ENCODE results near the gene SNAPIN. TPM values are rescaled to one million over a fixed set of nuclear protein-coding genes. Genes with fewer than 3 reads are reported as not detected.
A peak's percentile ranks its signal among the peaks of the same experiment; 100 is the strongest.

Gene SNAPIN
- total RNA-seq, 1 experiment from 2014 or later, result 23.4 TPM

- Mint-ChIP-seq H3K4me1 (peaks cover 8% of the 10 kb centered on the region), H3K27me3 (ENCODE audit: low read depth) (peaks cover 2% of the 10 kb centered on the region; the same call in 1 of the 2 replicates), H3K27ac (no peak overlapping the region; the same call in 1 of the 2 replicates), H3K9me3 (no peaks in the 10 kb centered on the region), H3K36me3 (0 out of 2 replicates have a peak, but pooled peaks cover 5% of the 10 kb centered on the region), H3K4me3 (no peak overlapping the region)
- no peak for TF ChIP-seq ATF6 (CRISPR knock-in tag; IDR thresholded peaks at IDR 0.05)
- TF ChIP-seq AR (CRISPR knock-in tag; IDR thresholded peaks at IDR 0.05), result no peak
- no peak for TF ChIP-seq FOXP1 (CRISPR knock-in tag; IDR thresholded peaks at IDR 0.05; ENCODE audit: borderline replicate concordance)
- TF ChIP-seq ZNF532 (CRISPR knock-in tag; IDR thresholded peaks at IDR 0.05; ENCODE audit: borderline replicate concordance), result no peak
- TF ChIP-seq AFF4 (CRISPR knock-in tag; IDR thresholded peaks at IDR 0.05; ENCODE audit: borderline replicate concordance), result no peak
- no peak for TF ChIP-seq ZNF423 (CRISPR knock-in tag; IDR thresholded peaks at IDR 0.05)
- TF ChIP-seq ZNF671 (CRISPR knock-in tag; IDR thresholded peaks at IDR 0.05), result no peak
- TF ChIP-seq TEAD1 (CRISPR knock-in tag; IDR thresholded peaks at IDR 0.05), result no peak
- no peak for TF ChIP-seq ZNF416 (CRISPR knock-in tag; IDR thresholded peaks at IDR 0.05)
- no peak for TF ChIP-seq NFE2L1 (CRISPR knock-in tag; IDR thresholded peaks at IDR 0.05)
- TF ChIP-seq MXD4 (CRISPR knock-in tag; IDR thresholded peaks at IDR 0.05; ENCODE audit: borderline replicate concordance), result no peak
- ATAC-seq, result no peak
- no peak for DNase-seq (ENCODE audit: low spot score)
- CTCF ChIA-PET, result interaction anchor here (0.7 to 1.0 kb wide), 2 partner anchors 87 to 140 kb away, joined by 3 to 5 read pairs; no protein-coding TSS in a partner anchor
- POLR2A ChIA-PET, result no interaction called here
Measured at GRCh38 chr1:153655333-153655732, 3.2 kb upstream of the SNAPIN start.

- ATAC-seq, result no peak
- peaks cover 8% of the 10 kb centered on the region for H3K4me1 Mint-ChIP-seq
- peak overlapping the region; percentile 88 for H3K27ac Mint-ChIP-seq
- TF ChIP-seq MLX (CRISPR knock-in tag; IDR thresholded peaks at IDR 0.05) (no peak), IRF2 (CRISPR knock-in tag; IDR thresholded peaks at IDR 0.05; ENCODE audit: borderline replicate concordance, low read depth) (no peak), E2F4 (CRISPR knock-in tag; IDR thresholded peaks at IDR 0.05; ENCODE audit: borderline replicate concordance, low read depth) (no peak), SMAD3 (CRISPR knock-in tag; IDR thresholded peaks at IDR 0.05; ENCODE audit: borderline replicate concordance) (no peak), RORB (CRISPR knock-in tag; IDR thresholded peaks at IDR 0.05) (no peak), ZBTB43 (CRISPR knock-in tag; IDR thresholded peaks at IDR 0.05) (no peak), ZBTB21 (CRISPR knock-in tag; IDR thresholded peaks at IDR 0.05; ENCODE audit: borderline replicate concordance) (no peak), SP1 (CRISPR knock-in tag; conservative IDR thresholded peaks at IDR 0.05) (no peak)
Measured at GRCh38 chr1:153659175-153659534, 652 bp downstream of the SNAPIN start.

More at GRCh38 chr1:153659175-153659534, 652 bp downstream of the SNAPIN start:
- ChIA-PET POLR2A (interaction anchor here (0.6 to 2.4 kb wide), 3 partner anchors 10 to 25 kb away, joined by 3 to 11 read pairs (median 3); partner anchors contain the start of gene CHTOP), CTCF (interaction anchor here (0.7 to 1.4 kb wide), 4 partner anchors 32 to 311 kb away, joined by 3 to 6 read pairs (median 5); partner anchors contain the start of genes PGLYRP4 and S100A13)
- H3K4me3 Mint-ChIP-seq, result peak overlapping the region; percentile 92
- no peaks in the 10 kb centered on the region for H3K9me3 Mint-ChIP-seq
- peaks cover 39% of the 10 kb centered on the region for H3K36me3 Mint-ChIP-seq
- H3K27me3 Mint-ChIP-seq (ENCODE audit: low read depth), result peaks cover 1% of the 10 kb centered on the region; the same call in 1 of the 2 replicates
- no peak for DNase-seq (ENCODE audit: low spot score)

All from WTC11 (cell line).